SIG-M5 treated with dmso at 0.1 percent for 504 hours (cell line): Measurements from ENCODE around the gene PIAS4.
A peak's percentile ranks its signal among the peaks of the same experiment; 100 is the strongest.

Experiments
- DNase-seq: peaks from one replicate; lab custom pipeline; 2025; ENCODE audit not compliant: unreplicated experiment; lab: John Stamatoyannopoulos, UW

Gene PIAS4

GRCh38 chr19:4058693-4059452 is 51.3 kb downstream of the PIAS4 start:
- no peak for DNase-seq

DNA sequence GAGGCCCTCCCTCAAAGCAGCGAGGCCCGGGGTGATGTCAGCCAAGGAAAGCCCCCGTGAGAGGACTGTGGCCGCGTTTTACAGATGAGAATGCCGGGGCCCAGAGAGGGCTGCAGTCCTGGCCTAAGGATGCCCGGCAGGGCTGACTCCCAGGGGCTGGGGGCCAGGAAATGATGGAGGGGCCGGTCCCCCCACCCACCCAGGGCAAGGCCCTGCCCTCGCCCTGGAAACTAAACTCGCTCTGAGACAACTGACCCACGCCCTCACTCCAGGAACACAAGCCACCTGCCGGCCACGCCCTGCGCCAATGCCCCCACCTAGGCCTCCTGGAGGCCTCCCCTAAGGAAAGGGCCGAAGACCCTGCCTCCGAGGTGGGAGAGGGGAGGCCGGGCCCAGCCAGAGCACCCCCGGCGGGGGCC is 51.9 kb downstream of the PIAS4 start:
- DNase-seq = no peak

GRCh38 chr19:4059891-4060620 is 52.5 kb downstream of the PIAS4 start:
- DNase-seq = peak; percentile 68

GRCh38 chr19:4060621-4061177 is 53.2 kb downstream of the PIAS4 start:
- DNase-seq = no peak

GRCh38 chr19:4061178-4061682 is 53.7 kb downstream of the PIAS4 start:
- DNase-seq = peak; percentile 37

GRCh38 chr19:4061683-4062418 is 54.3 kb downstream of the PIAS4 start:
- DNase-seq = peak; percentile 24

GRCh38 chr19:4062419-4063368 is 55.2 kb downstream of the PIAS4 start:
- DNase-seq = no peak

DNA sequence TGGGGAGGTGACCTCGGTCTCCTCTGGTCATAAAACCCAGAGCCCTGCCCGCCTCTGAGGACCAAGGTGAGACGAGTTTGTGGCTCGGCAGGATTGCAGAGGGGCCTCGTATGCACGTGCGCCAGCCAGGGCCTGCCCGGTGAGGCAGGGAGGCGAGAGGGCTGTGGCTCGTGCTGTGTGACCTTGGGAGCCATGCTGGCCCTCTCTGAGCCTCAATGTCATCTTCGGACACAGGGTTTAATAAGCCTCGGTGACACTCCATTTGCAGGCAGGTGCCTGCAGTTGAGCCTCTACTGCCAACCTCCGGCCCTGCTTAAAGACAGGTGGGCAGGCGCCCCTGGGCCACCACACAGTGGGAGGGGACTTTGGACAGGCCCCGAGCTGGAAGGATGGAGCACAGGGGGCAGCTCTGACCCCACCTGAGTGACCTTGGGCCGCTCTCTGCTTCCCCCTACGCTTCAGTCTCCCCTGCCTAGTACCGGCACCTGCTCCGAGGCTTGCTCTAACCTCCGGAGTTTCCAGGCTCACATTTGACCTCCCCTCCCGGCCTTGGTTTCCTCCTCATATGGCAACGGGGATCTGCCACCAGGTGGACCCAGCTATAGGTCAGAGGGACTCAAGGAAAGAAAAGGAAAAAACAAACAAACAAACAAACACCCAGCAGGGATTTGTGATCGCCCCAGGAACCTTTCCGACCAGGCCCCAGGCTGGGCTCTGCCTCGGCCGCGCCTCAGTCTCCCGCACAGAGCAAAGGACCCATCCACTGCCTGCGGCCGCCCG is 56.0 kb downstream of the PIAS4 start:
- DNase-seq = no peak

DNA sequence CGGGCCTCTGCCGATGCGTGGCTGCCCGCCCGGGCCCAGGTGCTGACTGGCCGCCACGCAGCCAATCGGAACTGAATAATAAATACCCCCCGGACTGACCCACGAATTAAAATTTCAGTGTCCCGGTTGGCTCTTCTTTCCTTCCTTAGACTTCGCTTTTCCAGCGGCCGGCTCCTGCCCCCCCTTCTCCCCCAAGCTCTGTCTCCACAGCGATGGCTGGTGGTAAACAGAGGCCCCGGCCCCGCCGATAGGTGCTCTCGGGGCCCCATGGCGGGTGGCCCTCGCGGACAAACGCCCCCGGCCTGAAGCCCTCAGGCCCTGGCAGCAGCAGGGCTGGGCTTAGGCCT is 56.6 kb downstream of the PIAS4 start:
- no peak for DNase-seq

- DNase-seq = no peak
These were observed 57.1 kb downstream of the PIAS4 start for GRCh38 chr19:4064496-4065260.

GRCh38 chr19:4065430-4066175 is 58.1 kb downstream of the PIAS4 start:
- DNase-seq = peak; percentile 89

DNA sequence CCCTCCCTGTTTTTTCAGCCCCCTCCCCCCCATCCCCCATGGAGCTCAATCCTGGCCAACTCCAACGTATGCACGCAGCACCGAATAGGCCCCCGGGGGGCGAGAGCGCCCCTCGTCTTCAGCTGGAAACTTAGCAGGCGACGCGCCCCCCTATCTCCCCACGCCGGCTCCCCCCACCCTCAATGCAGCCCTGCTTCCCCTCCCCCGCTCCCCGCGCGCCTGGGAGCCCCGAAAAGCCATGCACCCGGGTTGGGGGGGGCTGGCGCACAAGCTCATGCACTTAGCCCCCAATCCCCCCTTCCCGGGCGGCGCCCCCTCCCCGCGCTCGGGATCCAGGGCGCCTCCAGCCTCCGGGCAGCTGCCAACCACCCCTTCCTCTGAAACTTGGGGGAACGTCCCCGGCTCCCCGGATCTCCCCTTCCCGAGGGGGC is 58.7 kb downstream of the PIAS4 start:
- no peak for DNase-seq

DNA sequence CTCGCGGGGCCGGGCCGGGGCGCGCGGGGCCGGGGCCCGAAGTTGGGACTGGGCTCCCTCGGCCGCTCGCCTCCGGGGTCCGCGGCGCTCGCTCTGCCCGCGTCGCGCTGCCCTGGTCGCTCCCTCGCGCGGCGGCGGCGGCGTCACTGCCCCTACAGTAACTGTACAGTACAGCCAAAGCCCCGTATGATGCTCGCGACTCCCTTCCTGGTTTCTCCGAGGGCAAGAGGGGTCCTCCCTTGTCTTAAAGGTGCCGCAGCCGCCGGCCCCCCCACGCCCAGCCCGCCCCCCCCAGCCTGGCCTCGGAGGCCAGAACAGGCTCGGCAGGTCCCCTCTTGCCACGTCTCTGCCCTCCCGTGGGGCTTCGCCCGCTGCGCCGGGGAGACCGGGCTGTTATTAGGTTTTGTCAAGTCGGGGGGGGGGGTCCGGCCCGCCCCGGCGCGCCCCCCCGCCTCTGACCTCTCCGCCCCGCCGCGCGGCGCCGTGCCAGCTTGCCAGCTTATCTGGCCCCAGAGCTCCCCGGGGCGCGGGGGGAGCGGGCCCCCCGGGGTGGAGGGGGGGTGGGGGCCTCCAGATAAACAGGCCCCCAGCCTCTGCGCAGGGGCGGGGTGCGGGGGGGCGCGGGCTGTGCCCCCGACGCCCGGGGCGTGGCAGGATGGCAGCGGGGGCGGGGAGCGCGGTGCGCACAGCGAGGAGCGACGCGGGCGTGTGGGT is 59.3 kb downstream of the PIAS4 start, which contains the start of gene ZBTB7A:
ZBTB7A (minus strand) TSS at position 218 of the 714 bp plus-strand sequence. CDS start 11,667 bp downstream, outside the sequence.
- DNase-seq = peak; percentile 85

DNA sequence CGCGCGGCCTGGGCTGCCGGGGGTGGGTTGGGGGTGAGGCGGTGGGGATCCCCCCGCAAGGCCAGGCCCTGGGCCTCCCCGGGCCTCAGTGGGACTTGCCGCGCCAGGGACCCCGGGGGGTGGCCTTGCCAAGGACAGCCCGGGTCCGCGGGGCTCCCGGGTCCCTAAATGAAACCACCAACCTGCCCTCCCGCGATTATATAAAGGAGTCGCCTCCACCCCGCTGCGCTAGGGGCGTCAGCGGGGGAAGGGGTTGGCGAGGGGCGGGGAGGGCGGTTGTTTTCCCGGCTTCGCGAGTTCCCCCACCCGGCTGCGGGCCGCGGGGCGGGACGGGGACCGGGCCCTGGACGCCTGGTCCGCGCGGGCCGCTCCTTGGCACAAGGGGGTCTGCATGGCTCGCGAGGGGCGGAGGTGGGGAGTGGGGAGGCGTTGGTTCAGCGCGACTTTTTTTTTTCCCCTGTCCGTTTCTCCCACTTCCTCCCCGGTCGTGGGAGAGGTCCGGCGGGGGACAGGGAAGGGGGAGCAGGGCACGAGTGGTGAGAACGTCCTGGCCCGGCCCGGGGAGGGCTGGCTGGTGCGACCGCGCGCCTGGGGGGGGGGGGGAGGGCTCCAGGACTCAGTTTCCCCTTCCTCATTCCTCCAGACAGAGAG is 60.0 kb downstream of the PIAS4 start:
- no peak for DNase-seq

DNA sequence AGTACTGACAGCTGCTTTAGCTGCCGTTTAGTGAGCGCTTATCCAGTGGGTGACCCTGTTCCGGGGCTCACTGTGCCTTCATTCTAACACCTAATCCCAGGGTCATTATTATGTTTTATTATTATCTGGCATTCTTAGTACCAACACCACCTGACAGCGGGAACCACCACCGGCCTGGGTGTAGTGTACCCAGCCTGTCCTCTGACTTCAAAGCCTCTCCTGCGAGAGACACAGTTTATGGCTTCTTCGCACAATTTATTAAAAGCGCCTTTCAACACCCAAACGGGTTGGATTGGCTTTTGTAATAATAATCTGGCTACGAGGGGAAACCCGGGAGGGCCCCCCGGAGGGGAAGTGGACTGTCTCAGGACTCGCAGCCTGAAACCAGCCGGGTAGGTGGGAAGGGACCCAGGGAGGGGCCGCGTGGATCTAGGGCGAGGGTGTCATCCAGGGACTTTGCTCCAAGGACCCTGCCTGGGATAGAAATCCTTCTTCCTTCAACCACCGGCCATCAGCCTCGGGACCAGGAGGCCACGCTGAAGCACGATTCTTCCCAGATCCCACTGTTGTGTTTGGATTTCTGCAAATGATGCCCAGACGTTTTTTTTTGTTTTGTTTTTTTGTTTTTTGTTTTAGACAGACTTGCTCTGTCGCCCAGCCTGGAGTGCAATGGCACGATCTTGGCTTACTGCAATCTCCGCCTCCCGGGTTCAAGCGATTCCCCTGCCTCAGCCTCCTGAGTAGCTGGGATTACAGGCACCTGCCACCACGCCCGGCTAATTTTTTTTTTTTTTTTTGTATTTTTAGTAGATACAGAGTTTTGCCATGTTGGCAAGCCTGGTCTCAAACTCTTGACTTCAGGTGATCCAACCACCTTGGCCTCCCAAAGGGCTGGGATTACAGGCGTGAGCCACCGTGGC is 60.8 kb downstream of the PIAS4 start:
- DNase-seq = peak; percentile 41
